Stomach (tissue), 4 donors: Measurements from ENCODE around the gene C1orf21.

Experiments
- EP300 ChIP-seq: sonication (generic); formaldehyde crosslinking; IDR thresholded peaks from one replicate; pipeline ENCODE4 v1.6.1; 2017; ENCODE audit warnings: antibody characterized with exemption
- POLR2A ChIP-seq, 4 donors: fragments of 450-650 bp; IDR thresholded peaks; one replicate each; pipeline ENCODE4 v1.6.1; 2016; ENCODE audit warnings: antibody characterized with exemption in 4 of 4, control low read depth in 2 of 4, mild to moderate bottlenecking in 1 of 4, moderate library complexity in 1 of 4
- TF ChIP-seq, protein P1 (sequence below), 7 experiments: fragments of 450-650 bp in 4 of 7; fragments of 200-600 bp in 3 of 7; sonication (generic) in 3 of 7; IDR thresholded peaks; one replicate each; pipeline ENCODE4 v1.5.1; 2016 to 2019; ENCODE audit warnings: antibody characterized with exemption in 7 of 7, control low read depth in 2 of 7, mild to moderate bottlenecking in 1 of 7

DNA sequence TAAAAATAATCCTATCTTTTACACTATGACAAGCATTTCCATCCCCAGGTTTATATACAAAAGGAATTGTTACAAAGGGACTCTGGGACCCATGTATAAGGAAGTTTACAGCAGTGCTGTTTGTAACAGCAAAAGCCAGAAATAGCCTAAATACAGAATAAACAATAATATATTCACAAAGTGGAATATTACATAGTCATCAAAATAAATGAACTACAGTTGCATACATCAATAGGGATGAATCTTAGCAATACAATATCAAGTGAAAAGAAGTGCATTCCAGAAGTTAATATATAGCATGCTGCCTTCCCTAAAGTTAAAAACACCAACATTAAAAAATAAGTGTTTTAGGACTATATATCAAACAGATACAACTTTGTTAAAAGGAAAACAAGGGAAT lies 290.5 kb downstream of the C1orf21 start:
- TF ChIP-seq POLR2A (IDR thresholded peaks at IDR 0.05) (no peak), EP300 (no peak)
- TF ChIP-seq, protein P1, sequence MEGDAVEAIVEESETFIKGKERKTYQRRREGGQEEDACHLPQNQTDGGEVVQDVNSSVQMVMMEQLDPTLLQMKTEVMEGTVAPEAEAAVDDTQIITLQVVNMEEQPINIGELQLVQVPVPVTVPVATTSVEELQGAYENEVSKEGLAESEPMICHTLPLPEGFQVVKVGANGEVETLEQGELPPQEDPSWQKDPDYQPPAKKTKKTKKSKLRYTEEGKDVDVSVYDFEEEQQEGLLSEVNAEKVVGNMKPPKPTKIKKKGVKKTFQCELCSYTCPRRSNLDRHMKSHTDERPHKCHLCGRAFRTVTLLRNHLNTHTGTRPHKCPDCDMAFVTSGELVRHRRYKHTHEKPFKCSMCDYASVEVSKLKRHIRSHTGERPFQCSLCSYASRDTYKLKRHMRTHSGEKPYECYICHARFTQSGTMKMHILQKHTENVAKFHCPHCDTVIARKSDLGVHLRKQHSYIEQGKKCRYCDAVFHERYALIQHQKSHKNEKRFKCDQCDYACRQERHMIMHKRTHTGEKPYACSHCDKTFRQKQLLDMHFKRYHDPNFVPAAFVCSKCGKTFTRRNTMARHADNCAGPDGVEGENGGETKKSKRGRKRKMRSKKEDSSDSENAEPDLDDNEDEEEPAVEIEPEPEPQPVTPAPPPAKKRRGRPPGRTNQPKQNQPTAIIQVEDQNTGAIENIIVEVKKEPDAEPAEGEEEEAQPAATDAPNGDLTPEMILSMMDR (IDR thresholded peaks at IDR 0.05), result no peak
